WTC11 (cell line): ENCODE measurements around the gene ST3GAL5. TPM values are rescaled to one million over a fixed set of nuclear protein-coding genes. Genes with fewer than 3 reads are reported as not detected.
A peak's percentile ranks its signal among the peaks of the same experiment; 100 is the strongest.

Source experiments
- ATAC-seq: fragments of 200-7000 bp; cut with Tn5 transposase; 2 replicates; pipeline ENCODE4 v1.10.0; 2021; ENCODE audit warnings: mild to moderate bottlenecking, moderate library complexity
- CTCF ChIA-PET: fragments of 300-600 bp; sonication (Branson Sonifier 250); formaldehyde crosslinking; loops from one replicate; lab custom pipeline; 2021; ENCODE audit warnings: antibody characterized with exemption; lab: Charles Lee
- POLR2A ChIA-PET: fragments of 350-600 bp; sonication (Branson Sonifier 250); formaldehyde crosslinking; loops from one replicate; lab custom pipeline; 2021; ENCODE audit warnings: antibody characterized with exemption; lab: Charles Lee
- DNase-seq: peaks from one replicate; pipeline ENCODE4 v3.0.0; 2021; ENCODE audit warnings: low spot score
- H3K27ac Mint-ChIP-seq: 2 replicates; pipeline ENCODE4 v1.8.0; 2021; ENCODE audit warnings: mixed read lengths
- H3K27me3 Mint-ChIP-seq: 2 replicates; pipeline ENCODE4 v1.8.0; 2021; ENCODE audit warnings: low read depth, mild to moderate bottlenecking, moderate library complexity, mixed read lengths
- H3K36me3 Mint-ChIP-seq: 2 replicates; pipeline ENCODE4 v1.8.0; 2021; ENCODE audit warnings: mixed read lengths
- H3K4me1 Mint-ChIP-seq: 2 replicates; pipeline ENCODE4 v1.8.0; 2022; ENCODE audit warnings: mixed read lengths
- H3K4me3 Mint-ChIP-seq: 2 replicates; pipeline ENCODE4 v1.8.0; 2021; ENCODE audit warnings: mild to moderate bottlenecking, moderate library complexity, mixed read lengths
- H3K9me3 Mint-ChIP-seq: 2 replicates; pipeline ENCODE4 v1.8.0; 2021; ENCODE audit warnings: mixed read lengths
- ELF4 ChIP-seq: sonication (generic); formaldehyde crosslinking; IDR thresholded peaks from 2 replicates; pipeline ENCODE4 v1.8.1; 2022; ENCODE audit warnings: low read depth, mild to moderate bottlenecking, moderate library complexity, missing genetic modification reagents
- EMX1 ChIP-seq: fragments of 250-450 bp; sonication (Bioruptor Pico); IDR thresholded peaks from 2 replicates; pipeline ENCODE4 v1.8.0; 2021; ENCODE audit warnings: mild to moderate bottlenecking
- GRHL2 ChIP-seq: fragments of 250-450 bp; sonication (Bioruptor Pico); IDR thresholded peaks from 2 replicates; pipeline ENCODE4 v1.8.0; 2022; ENCODE audit warnings: mild to moderate bottlenecking, moderate library complexity; ENCODE audit not compliant: insufficient replicate concordance, severe bottlenecking
- KAT7 ChIP-seq: sonication (generic); formaldehyde crosslinking; IDR thresholded peaks from 2 replicates; pipeline ENCODE4 v1.8.1; 2023; ENCODE audit warnings: missing genetic modification reagents, mild to moderate bottlenecking, borderline replicate concordance
- MXD4 ChIP-seq: fragments of 250-450 bp; sonication (Bioruptor Pico); IDR thresholded peaks from 2 replicates; pipeline ENCODE4 v1.8.0; 2021; ENCODE audit warnings: mild to moderate bottlenecking, moderate library complexity, borderline replicate concordance
- SOX15 ChIP-seq: fragments of 250-450 bp; sonication (Bioruptor Pico); IDR thresholded peaks from 2 replicates; pipeline ENCODE4 v1.9.0; 2021; ENCODE audit warnings: mild to moderate bottlenecking
- ZNF138 ChIP-seq: sonication (generic); formaldehyde crosslinking; conservative IDR thresholded peaks from 2 replicates; pipeline ENCODE4 v1.8.1; 2022; ENCODE audit warnings: mild to moderate bottlenecking, moderate library complexity, missing genetic modification reagents
- ZNF219 ChIP-seq: sonication (generic); formaldehyde crosslinking; IDR thresholded peaks from 2 replicates; pipeline ENCODE4 v1.8.0; 2023; ENCODE audit warnings: missing genetic modification reagents, mild to moderate bottlenecking, borderline replicate concordance
- ZNF263 ChIP-seq: sonication (generic); formaldehyde crosslinking; IDR thresholded peaks from 2 replicates; pipeline ENCODE4 v1.8.1; 2022; ENCODE audit warnings: low read depth, mild to moderate bottlenecking, moderate library complexity, missing genetic modification reagents
- ZNF671 ChIP-seq: fragments of 250-450 bp; sonication (Bioruptor Pico); IDR thresholded peaks from 2 replicates; pipeline ENCODE4 v1.8.0; 2021; ENCODE audit warnings: mild to moderate bottlenecking
- total RNA-seq: library from RNA; stranded (reverse); gene quantifications from 3 replicates; pipeline ENCODE4 v1.2.3, GENCODE V29; 2021
- TF ChIP-seq, protein P1 (sequence below): fragments of 250-450 bp; sonication (Bioruptor Pico); IDR thresholded peaks from 2 replicates; pipeline ENCODE4 v1.8.0; 2021; ENCODE audit warnings: mild to moderate bottlenecking
- TF ChIP-seq, protein P2 (sequence below): fragments of 250-450 bp; sonication (Bioruptor Pico); IDR thresholded peaks from 2 replicates; pipeline ENCODE4 v1.9.0; 2021; ENCODE audit warnings: mild to moderate bottlenecking
- TF ChIP-seq, protein P3 (sequence below): sonication (generic); formaldehyde crosslinking; IDR thresholded peaks from 2 replicates; pipeline ENCODE4 v1.8.0; 2023; ENCODE audit warnings: mild to moderate bottlenecking, missing genetic modification reagents

ST3GAL5 gene
- total RNA-seq, 1 experiment from 2014 or later: 5.9 TPM

DNA sequence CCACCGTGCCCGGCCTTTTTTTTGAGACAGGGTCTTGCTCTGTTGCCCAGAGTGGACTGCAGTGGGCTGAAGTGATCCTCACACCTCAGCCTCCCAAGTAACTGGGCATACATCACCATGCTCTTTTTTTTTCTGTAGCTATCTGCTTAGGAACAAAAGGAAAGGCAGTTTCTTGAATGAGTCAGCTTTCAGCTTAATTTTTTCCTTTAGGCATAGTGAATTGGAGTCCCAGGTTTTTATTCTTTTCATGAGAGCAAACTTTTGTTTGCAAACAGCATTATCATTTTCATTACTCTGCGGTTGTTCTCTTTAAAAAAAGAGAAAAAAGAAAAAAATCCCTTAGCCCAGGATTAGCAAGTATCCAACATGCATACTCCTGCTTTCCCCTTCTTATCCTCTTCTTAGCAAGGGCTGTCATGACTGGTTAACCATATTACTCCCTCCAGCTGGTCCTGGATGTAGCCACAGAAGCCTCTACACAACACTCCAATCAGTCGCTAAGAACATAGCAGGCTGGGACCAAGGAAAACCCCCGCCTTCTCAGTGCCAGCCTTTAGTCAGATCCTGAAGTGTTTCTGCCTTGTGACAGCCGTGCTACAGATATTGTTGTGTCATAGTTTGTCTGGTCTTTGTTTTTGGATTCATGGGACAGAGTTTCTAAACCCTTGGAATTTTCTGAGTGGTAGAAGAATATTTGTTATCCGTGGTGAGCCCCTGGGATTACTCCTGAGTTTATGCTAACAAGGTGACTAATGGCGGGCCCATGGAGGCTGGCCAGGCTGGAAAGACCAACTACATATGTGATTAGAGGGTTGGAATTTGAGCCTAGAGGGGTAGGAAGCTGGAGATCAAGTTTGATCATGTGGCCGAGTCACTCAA lies 23.3 kb upstream of the ST3GAL5 start:
- no peaks in the 10 kb centered on the region for H3K27me3 Mint-ChIP-seq
- no peaks in the 10 kb centered on the region for H3K4me1 Mint-ChIP-seq
- no peaks in the 10 kb centered on the region for H3K36me3 Mint-ChIP-seq
- TF ChIP-seq EMX1 (no peak), ZNF671 (CRISPR knock-in tag) (no peak), ZNF263 (CRISPR knock-in tag) (no peak)
- TF ChIP-seq, protein P1, sequence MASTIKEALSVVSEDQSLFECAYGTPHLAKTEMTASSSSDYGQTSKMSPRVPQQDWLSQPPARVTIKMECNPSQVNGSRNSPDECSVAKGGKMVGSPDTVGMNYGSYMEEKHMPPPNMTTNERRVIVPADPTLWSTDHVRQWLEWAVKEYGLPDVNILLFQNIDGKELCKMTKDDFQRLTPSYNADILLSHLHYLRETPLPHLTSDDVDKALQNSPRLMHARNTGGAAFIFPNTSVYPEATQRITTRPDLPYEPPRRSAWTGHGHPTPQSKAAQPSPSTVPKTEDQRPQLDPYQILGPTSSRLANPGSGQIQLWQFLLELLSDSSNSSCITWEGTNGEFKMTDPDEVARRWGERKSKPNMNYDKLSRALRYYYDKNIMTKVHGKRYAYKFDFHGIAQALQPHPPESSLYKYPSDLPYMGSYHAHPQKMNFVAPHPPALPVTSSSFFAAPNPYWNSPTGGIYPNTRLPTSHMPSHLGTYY (CRISPR knock-in tag): no peak
- TF ChIP-seq, protein P2, sequence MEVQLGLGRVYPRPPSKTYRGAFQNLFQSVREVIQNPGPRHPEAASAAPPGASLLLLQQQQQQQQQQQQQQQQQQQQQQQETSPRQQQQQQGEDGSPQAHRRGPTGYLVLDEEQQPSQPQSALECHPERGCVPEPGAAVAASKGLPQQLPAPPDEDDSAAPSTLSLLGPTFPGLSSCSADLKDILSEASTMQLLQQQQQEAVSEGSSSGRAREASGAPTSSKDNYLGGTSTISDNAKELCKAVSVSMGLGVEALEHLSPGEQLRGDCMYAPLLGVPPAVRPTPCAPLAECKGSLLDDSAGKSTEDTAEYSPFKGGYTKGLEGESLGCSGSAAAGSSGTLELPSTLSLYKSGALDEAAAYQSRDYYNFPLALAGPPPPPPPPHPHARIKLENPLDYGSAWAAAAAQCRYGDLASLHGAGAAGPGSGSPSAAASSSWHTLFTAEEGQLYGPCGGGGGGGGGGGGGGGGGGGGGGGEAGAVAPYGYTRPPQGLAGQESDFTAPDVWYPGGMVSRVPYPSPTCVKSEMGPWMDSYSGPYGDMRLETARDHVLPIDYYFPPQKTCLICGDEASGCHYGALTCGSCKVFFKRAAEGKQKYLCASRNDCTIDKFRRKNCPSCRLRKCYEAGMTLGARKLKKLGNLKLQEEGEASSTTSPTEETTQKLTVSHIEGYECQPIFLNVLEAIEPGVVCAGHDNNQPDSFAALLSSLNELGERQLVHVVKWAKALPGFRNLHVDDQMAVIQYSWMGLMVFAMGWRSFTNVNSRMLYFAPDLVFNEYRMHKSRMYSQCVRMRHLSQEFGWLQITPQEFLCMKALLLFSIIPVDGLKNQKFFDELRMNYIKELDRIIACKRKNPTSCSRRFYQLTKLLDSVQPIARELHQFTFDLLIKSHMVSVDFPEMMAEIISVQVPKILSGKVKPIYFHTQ: no peak
- TF ChIP-seq, protein P3, sequence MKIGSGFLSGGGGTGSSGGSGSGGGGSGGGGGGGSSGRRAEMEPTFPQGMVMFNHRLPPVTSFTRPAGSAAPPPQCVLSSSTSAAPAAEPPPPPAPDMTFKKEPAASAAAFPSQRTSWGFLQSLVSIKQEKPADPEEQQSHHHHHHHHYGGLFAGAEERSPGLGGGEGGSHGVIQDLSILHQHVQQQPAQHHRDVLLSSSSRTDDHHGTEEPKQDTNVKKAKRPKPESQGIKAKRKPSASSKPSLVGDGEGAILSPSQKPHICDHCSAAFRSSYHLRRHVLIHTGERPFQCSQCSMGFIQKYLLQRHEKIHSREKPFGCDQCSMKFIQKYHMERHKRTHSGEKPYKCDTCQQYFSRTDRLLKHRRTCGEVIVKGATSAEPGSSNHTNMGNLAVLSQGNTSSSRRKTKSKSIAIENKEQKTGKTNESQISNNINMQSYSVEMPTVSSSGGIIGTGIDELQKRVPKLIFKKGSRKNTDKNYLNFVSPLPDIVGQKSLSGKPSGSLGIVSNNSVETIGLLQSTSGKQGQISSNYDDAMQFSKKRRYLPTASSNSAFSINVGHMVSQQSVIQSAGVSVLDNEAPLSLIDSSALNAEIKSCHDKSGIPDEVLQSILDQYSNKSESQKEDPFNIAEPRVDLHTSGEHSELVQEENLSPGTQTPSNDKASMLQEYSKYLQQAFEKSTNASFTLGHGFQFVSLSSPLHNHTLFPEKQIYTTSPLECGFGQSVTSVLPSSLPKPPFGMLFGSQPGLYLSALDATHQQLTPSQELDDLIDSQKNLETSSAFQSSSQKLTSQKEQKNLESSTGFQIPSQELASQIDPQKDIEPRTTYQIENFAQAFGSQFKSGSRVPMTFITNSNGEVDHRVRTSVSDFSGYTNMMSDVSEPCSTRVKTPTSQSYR: no peak
- peak overlapping the region; percentile 41; the same call in 1 of the 2 replicates for H3K27ac Mint-ChIP-seq
- CTCF ChIA-PET: interaction anchor here (1.8 kb wide), 1 partner anchor 23 kb away, joined by 4 read pairs; no protein-coding TSS in a partner anchor
- H3K4me3 Mint-ChIP-seq: no peak overlapping the region
- ATAC-seq: no peak
- H3K9me3 Mint-ChIP-seq: no peaks in the 10 kb centered on the region
- no peak for DNase-seq
- POLR2A ChIA-PET: no interaction called here

DNA sequence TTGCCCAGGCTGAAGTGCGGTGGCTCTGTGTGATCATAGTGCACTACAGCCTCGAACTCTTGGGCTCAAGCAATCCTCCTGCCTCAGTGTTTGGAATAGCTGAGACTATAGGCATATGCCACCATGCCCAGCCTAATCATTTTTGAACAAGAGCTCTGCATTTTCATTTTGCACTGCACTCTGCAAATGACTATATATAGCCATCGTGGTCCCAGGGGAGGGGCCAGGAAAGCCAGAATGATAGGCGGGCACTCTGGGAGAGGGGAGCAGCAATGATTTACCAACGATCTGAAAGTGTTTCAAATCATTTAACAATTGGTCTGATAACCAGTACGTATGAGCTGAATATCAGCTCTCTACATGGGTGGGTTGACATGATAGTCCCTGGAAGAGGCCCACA lies 22.3 kb upstream of the ST3GAL5 start:
- no peaks in the 10 kb centered on the region for H3K9me3 Mint-ChIP-seq
- no peaks in the 10 kb centered on the region for H3K4me1 Mint-ChIP-seq
- ChIA-PET POLR2A (no interaction called here), CTCF (interaction anchor here (1.8 kb wide), 1 partner anchor 22 kb away, joined by 4 read pairs; no protein-coding TSS in a partner anchor)
- no peak overlapping the region for H3K4me3 Mint-ChIP-seq
- no peak overlapping the region for H3K27ac Mint-ChIP-seq
- no peak for ATAC-seq
- TF ChIP-seq, protein P3: no peak
- no peak for TF ChIP-seq MXD4
- no peak for TF ChIP-seq ZNF138 (CRISPR knock-in tag)
- no peak for TF ChIP-seq GRHL2
- TF ChIP-seq KAT7: no peak
- TF ChIP-seq SOX15: no peak
- TF ChIP-seq ZNF219 (CRISPR knock-in tag): no peak
- no peak for TF ChIP-seq ELF4 (CRISPR knock-in tag)
- H3K27me3 Mint-ChIP-seq: no peaks in the 10 kb centered on the region
- no peak for DNase-seq
- H3K36me3 Mint-ChIP-seq: no peaks in the 10 kb centered on the region
